Inferior parietal cortex (tissue), 1 donor: Measurements from ENCODE around the gene NPHS2.

Experiments
- DNase-seq: peaks from one replicate; pipeline ENCODE4 v3.0.0-alpha.2; 2016; ENCODE audit errors: extremely low spot score

The NPHS2 gene

GRCh38 chr1:179575497-179576314 is at the start of gene NPHS2:
TSS of gene NPHS2 (minus strand) at chr1:179575948. CDS start at chr1:179575864, 84 bp downstream.
- no peak for DNase-seq

GRCh38 chr1:179612361-179612760 is 36.6 kb upstream of the NPHS2 start:
- DNase-seq = no peak

GRCh38 chr1:179601093-179601492 is 25.3 kb upstream of the NPHS2 start:
- no peak for DNase-seq

- peak; percentile 34 for DNase-seq
Measured at GRCh38 chr1:179599623-179600249, 24.0 kb upstream of the NPHS2 start.

GRCh38 chr1:179598631-179599030 is 22.9 kb upstream of the NPHS2 start:
- no peak for DNase-seq

GRCh38 chr1:179591592-179592580 is 16.1 kb upstream of the NPHS2 start, which contains the start of gene TDRD5:
TSS of gene TDRD5 (plus strand) at chr1:179591832. CDS start at chr1:179592616, 784 bp downstream.
- no peak for DNase-seq

GRCh38 chr1:179591253-179591591 is 15.5 kb upstream of the NPHS2 start:
- DNase-seq = no peak

GRCh38 chr1:179590671-179591070 is 14.9 kb upstream of the NPHS2 start:
- DNase-seq = no peak

- no peak for DNase-seq
Measured at GRCh38 chr1:179589509-179589908, 13.8 kb upstream of the NPHS2 start.

- DNase-seq = no peak
Measured at GRCh38 chr1:179588425-179589024, 12.8 kb upstream of the NPHS2 start.

- no peak for DNase-seq
Measured at GRCh38 chr1:179587336-179587735, 11.6 kb upstream of the NPHS2 start.

GRCh38 chr1:179586107-179586823 is 10.5 kb upstream of the NPHS2 start:
- DNase-seq = peak; percentile 36

GRCh38 chr1:179583771-179584320 is 8.1 kb upstream of the NPHS2 start:
- DNase-seq = no peak

- DNase-seq = no peak
Measured at GRCh38 chr1:179576509-179576908, 761 bp upstream of the NPHS2 start.

GRCh38 chr1:179558078-179558477 is 17.7 kb downstream of the NPHS2 start:
- DNase-seq = no peak

- no peak for DNase-seq
Measured at GRCh38 chr1:179554427-179554826, 21.3 kb downstream of the NPHS2 start.

- no peak for DNase-seq
Measured at GRCh38 chr1:179550746-179551682, 24.7 kb downstream of the NPHS2 start.

- no peak for DNase-seq
Measured at GRCh38 chr1:179549368-179549700, 26.4 kb downstream of the NPHS2 start.

GRCh38 chr1:179548666-179549367 is 26.9 kb downstream of the NPHS2 start:
- DNase-seq = no peak
